HG02870 (cell line): ENCODE measurements around the gene CC2D1A.

Experiments used
- ATAC-seq: cut with Tn5 transposase; IDR thresholded peaks from one replicate; pipeline ENCODE4 v1.9.1; 2021; ENCODE audit warnings: mild to moderate bottlenecking, moderate library complexity; ENCODE audit not compliant: unreplicated experiment

The CC2D1A gene

GRCh38 chr19:13975870-13976269 is 69.9 kb downstream of the CC2D1A start:
- no peak for ATAC-seq

- ATAC-seq: no peak
Measured at GRCh38 chr19:13976446-13976845, 70.4 kb downstream of the CC2D1A start.

- ATAC-seq: no peak
Measured at GRCh38 chr19:13977803-13978202, 71.8 kb downstream of the CC2D1A start.

GRCh38 chr19:13978351-13979243 is 72.6 kb downstream of the CC2D1A start:
- no peak for ATAC-seq

GRCh38 chr19:13979244-13979615 is 73.2 kb downstream of the CC2D1A start:
- no peak for ATAC-seq

GRCh38 chr19:13979686-13980085 is 73.7 kb downstream of the CC2D1A start:
- no peak for ATAC-seq

- no peak for ATAC-seq
Measured at GRCh38 chr19:13980340-13980739, 74.3 kb downstream of the CC2D1A start.
